GM21447 (cell line): ENCODE measurements around the gene FAM240A.

ENCODE experiments used
- ATAC-seq: cut with Tn5 transposase; IDR thresholded peaks from one replicate; pipeline ENCODE4 v1.9.1; 2021; ENCODE audit not compliant: unreplicated experiment

The FAM240A gene

DNA sequence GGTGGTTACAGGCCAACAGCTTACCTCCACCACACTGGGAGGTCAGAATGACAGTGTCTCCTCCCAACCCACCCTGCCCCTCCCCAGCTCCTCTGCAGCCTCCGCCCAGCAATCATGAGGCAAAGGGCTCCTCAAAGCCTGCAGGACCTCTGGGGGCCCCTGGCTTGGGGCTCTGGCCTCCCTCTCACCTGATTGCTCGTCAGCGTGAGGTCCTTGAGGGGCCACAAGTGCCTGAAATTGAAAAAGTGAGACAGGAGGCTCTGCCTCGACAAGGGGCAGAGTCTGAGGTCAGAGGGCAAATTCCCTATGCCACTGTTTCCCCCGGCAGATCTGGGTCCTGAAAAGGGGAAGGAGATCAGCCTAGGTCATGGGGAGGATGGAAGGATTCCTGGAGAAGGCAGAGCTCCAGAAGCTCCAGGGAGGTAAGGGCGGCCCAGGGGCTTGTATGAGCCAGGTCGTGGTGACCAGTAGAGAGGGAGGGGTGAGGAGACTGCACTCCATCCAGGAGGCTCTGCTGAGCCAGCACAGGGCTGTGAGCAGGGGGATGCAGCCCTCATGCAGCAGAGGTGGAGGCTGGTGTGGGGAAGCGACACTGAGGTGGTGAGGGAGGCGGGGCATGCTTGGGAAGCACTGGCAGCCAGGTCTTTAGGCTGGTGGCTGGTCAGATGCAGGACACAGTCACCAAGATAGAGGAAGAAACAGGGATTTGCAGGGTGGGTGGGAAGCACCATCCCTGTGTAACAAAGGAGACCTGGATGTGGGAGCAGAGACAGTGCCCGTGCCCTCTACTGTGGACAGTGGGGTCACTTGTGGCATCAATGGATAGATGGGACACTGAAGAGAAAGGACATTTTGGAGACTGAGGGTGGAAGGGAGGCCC is 61.1 kb downstream of the FAM240A start:
- no peak for ATAC-seq

DNA sequence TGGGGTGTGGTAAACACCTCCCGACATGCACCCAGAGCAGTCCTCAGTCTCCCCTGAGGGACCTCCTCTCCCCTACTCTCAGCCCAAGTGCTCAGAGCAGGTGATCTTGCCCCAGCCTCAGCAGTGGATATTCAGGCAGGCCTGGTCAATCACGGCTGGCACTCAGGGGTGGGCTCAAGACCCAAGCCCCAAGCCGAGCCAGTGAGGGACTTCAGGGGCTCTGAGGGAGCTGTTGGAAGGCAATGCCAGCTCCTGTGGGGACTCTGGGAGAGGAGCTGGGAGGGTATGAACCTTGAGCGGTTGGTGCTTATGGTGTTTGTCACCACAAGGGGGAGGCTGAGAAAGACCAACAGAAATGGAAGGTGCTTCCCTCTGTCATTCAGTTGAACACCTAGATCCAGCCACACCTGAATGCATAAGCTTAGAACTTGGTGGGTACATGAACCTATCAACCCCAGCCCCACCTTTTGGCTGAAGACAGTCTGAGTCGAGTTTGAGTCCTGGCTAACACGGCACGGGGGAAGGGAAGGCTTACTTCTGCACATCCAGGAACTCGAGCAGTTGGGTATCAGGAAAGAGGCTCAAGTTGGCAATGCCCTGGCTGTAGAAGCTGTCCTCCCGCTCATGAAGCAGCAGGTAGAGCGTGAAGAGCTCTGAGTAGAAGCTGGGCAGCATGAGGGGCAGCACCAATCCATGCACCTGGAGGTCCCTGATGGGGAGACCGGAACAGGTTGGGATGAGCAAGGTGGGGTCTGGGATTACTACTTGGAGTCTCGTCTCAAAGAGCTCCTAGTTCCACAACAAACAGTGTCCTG is 61.9 kb downstream of the FAM240A start:
- no peak for ATAC-seq

DNA sequence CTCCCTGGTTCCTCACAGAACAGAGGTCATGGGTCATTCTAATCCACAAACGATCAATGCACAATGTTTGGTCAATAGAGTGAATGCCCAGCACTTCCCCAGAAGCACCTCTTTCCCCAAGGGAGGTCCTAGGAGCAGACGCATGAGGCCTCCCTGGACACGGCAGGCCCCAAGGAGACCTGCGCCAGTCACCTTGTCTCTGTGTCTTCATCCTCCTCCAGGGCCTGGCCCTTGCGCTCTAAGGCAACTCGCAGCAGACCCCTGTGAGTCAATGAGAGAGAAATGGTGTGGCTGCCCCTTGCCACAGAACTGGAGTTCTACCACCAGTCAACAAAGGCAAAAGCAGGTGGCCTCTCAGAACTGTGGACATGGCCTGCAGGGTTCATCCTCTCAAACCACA is 63.1 kb downstream of the FAM240A start:
- ATAC-seq = no peak
